Naive B cell (primary cell): ENCODE data around the gene BCL2L14. TPM values are rescaled to one million over a fixed set of nuclear protein-coding genes. Genes with fewer than 3 reads are reported as not detected.

Experiments
- ATAC-seq, 2 donors: fragments of 150-1000 bp; cut with Tn5 transposase; 2 replicates each; pipeline ENCODE4 v1.10.0; 2021; ENCODE audit warnings: low read depth in 2 of 2, mild to moderate bottlenecking in 2 of 2, moderate library complexity in 2 of 2
- DNase-seq: peaks from one replicate; pipeline ENCODE4 v3.0.0; 2022
- H3K27ac Mint-ChIP-seq, 6 donors: one replicate each; pipeline ENCODE4 v1.8.0; 2020 to 2022; ENCODE audit warnings: mild to moderate bottlenecking in 6 of 6, mixed read lengths in 6 of 6, moderate library complexity in 5 of 6, inconsistent platforms in 2 of 6
- H3K27me3 Mint-ChIP-seq, 3 donors: one replicate each; pipeline ENCODE4 v1.8.0; 2021 to 2022; ENCODE audit warnings: mixed read lengths in 3 of 3, mild to moderate bottlenecking in 1 of 3
- H3K36me3 Mint-ChIP-seq, 2 donors: one replicate each; pipeline ENCODE4 v1.8.0; 2020 to 2022; ENCODE audit warnings: mixed read lengths in 2 of 2, inconsistent platforms in 1 of 2, mild to moderate bottlenecking in 1 of 2
- H3K4me1 Mint-ChIP-seq, 3 donors: one replicate each; pipeline ENCODE4 v1.8.0; 2020 to 2022; ENCODE audit warnings: mixed read lengths in 3 of 3, inconsistent platforms in 1 of 3, mild to moderate bottlenecking in 1 of 3, moderate library complexity in 1 of 3
- H3K4me3 Mint-ChIP-seq, 8 donors: one replicate each; pipeline ENCODE4 v1.8.0; 2020 to 2022; ENCODE audit warnings: mild to moderate bottlenecking in 8 of 8, mixed read lengths in 8 of 8, moderate library complexity in 8 of 8, inconsistent platforms in 2 of 8
- H3K9me3 Mint-ChIP-seq, 7 donors: one replicate each; pipeline ENCODE4 v1.8.0; 2020 to 2022; ENCODE audit warnings: mixed read lengths in 7 of 7, mild to moderate bottlenecking in 5 of 7, inconsistent platforms in 2 of 7, moderate library complexity in 1 of 7
- polyA plus RNA-seq, 6 donors: library from polyadenylated mRNA; unstranded; fragments of 300-500 nt; fragmentation: Illumina TruSeq; gene quantifications; one replicate each; pipeline ENCODE4 v1.2.3, GENCODE V29; 2021; ENCODE audit warnings: low read depth in 6 of 6

BCL2L14 gene
- polyA plus RNA-seq = not detected

GRCh38 chr12:12070674-12071656 is at the start of gene BCL2L14:
TSS of gene BCL2L14 (plus strand) at chr12:12070939. CDS start at chr12:12079306, 8,367 bp downstream.
- Mint-ChIP-seq H3K9me3 (no peaks in the 10 kb centered on the region), H3K4me3 (peak within 1 kb of the TSS in 7 of 8 donors; percentile 11 to 62 (median 47)), H3K4me1 (peaks cover 11 to 17% (median 14%) of the 10 kb centered on the region in 3 donors), H3K36me3 (no peaks in the 10 kb centered on the region), H3K27me3 (peaks cover 4 to 13% (median 5%) of the 10 kb centered on the region in 3 donors), H3K27ac (no peak within 1 kb of the TSS)
- ATAC-seq = no peak
- DNase-seq = no peak

GRCh38 chr12:12022306-12022936 is 48.3 kb upstream of the BCL2L14 start:
- DNase-seq = no peak
- ATAC-seq = no peak
- peaks cover 0 to 9% of the 10 kb centered on the region in 2 donors for H3K36me3 Mint-ChIP-seq
- peaks cover 0 to 12% (median 2%) of the 10 kb centered on the region in 7 donors for H3K9me3 Mint-ChIP-seq
- no peaks in the 10 kb centered on the region for H3K27me3 Mint-ChIP-seq
- H3K4me3 Mint-ChIP-seq = peak overlapping the region in 2 of 8 donors; percentile 10 to 41
- peak overlapping the region in 1 of 6 donors; percentile 87 for H3K27ac Mint-ChIP-seq
- peaks cover 33 to 40% (median 39%) of the 10 kb centered on the region in 3 donors for H3K4me1 Mint-ChIP-seq

- H3K27ac Mint-ChIP-seq = peak overlapping the region in 2 of 6 donors; percentile 64 to 77
- ATAC-seq (no peak), DNase-seq (no peak)
- H3K9me3 Mint-ChIP-seq = peaks cover 0 to 12% (median 2%) of the 10 kb centered on the region in 7 donors
- H3K36me3 Mint-ChIP-seq = peaks cover 0 to 9% of the 10 kb centered on the region in 2 donors
- peak overlapping the region in 3 of 8 donors; percentile 16 to 39 (median 20) for H3K4me3 Mint-ChIP-seq
- peaks cover 33 to 40% (median 39%) of the 10 kb centered on the region in 3 donors for H3K4me1 Mint-ChIP-seq
- no peaks in the 10 kb centered on the region for H3K27me3 Mint-ChIP-seq
These were observed 47.3 kb upstream of the BCL2L14 start for GRCh38 chr12:12023456-12023855.

GRCh38 chr12:12024911-12025682 is 45.6 kb upstream of the BCL2L14 start:
- H3K27ac Mint-ChIP-seq = peak overlapping the region in 5 of 6 donors; percentile 44 to 92 (median 77)
- peaks cover 0 to 12% (median 2%) of the 10 kb centered on the region in 7 donors for H3K9me3 Mint-ChIP-seq
- peak overlapping the region in 5 of 8 donors; percentile 4 to 66 (median 34) for H3K4me3 Mint-ChIP-seq
- H3K4me1 Mint-ChIP-seq = peaks cover 33 to 40% (median 39%) of the 10 kb centered on the region in 3 donors
- H3K36me3 Mint-ChIP-seq = peaks cover 0 to 9% of the 10 kb centered on the region in 2 donors
- H3K27me3 Mint-ChIP-seq = no peaks in the 10 kb centered on the region
- ATAC-seq (peak; percentile 81), DNase-seq (no peak)

- ATAC-seq (no peak), DNase-seq (no peak)
- peak overlapping the region in 5 of 6 donors; percentile 77 to 95 (median 81) for H3K27ac Mint-ChIP-seq
- peaks cover 0 to 9% of the 10 kb centered on the region in 2 donors for H3K36me3 Mint-ChIP-seq
- peaks cover 33 to 40% (median 39%) of the 10 kb centered on the region in 3 donors for H3K4me1 Mint-ChIP-seq
- no peaks in the 10 kb centered on the region for H3K27me3 Mint-ChIP-seq
- H3K4me3 Mint-ChIP-seq = no peak overlapping the region
- peaks cover 0 to 12% (median 2%) of the 10 kb centered on the region in 7 donors for H3K9me3 Mint-ChIP-seq
These were observed 44.8 kb upstream of the BCL2L14 start for GRCh38 chr12:12025799-12026386.

- Mint-ChIP-seq H3K36me3 (peaks cover 0 to 9% of the 10 kb centered on the region in 2 donors), H3K27ac (peak overlapping the region in 1 of 6 donors; percentile 40)
These were observed 41.9 kb upstream of the BCL2L14 start for GRCh38 chr12:12028668-12029402.

GRCh38 chr12:12029653-12030052 is 41.1 kb upstream of the BCL2L14 start:
- Mint-ChIP-seq H3K27ac (peak overlapping the region in 1 of 6 donors; percentile 72), H3K27me3 (no peaks in the 10 kb centered on the region), H3K4me3 (no peak overlapping the region), H3K9me3 (peaks cover 0 to 12% (median 2%) of the 10 kb centered on the region in 7 donors), H3K36me3 (peaks cover 0 to 9% of the 10 kb centered on the region in 2 donors), H3K4me1 (peaks cover 14 to 24% (median 18%) of the 10 kb centered on the region in 3 donors)
- DNase-seq = no peak
- no peak for ATAC-seq

More at GRCh38 chr12:12028668-12029402, 41.9 kb upstream of the BCL2L14 start:
- Mint-ChIP-seq H3K9me3 (peaks cover 0 to 12% (median 2%) of the 10 kb centered on the region in 7 donors), H3K4me1 (peaks cover 20 to 31% (median 26%) of the 10 kb centered on the region in 3 donors), H3K27me3 (no peaks in the 10 kb centered on the region), H3K4me3 (no peak overlapping the region)
- no peak for DNase-seq
- no peak for ATAC-seq

GRCh38 chr12:12032260-12032791 is 38.4 kb upstream of the BCL2L14 start:
- H3K9me3 Mint-ChIP-seq = no peaks in the 10 kb centered on the region
- peak; percentile 11 to 28 for ATAC-seq
- peaks cover 8 to 16% (median 10%) of the 10 kb centered on the region in 3 donors for H3K4me1 Mint-ChIP-seq
- DNase-seq = no peak
- no peaks in the 10 kb centered on the region for H3K27me3 Mint-ChIP-seq
- H3K4me3 Mint-ChIP-seq = peak overlapping the region in 7 of 8 donors; percentile 69 to 88 (median 80)
- no peaks in the 10 kb centered on the region for H3K36me3 Mint-ChIP-seq
- peak overlapping the region in 4 of 6 donors; percentile 13 to 49 (median 32) for H3K27ac Mint-ChIP-seq

GRCh38 chr12:12032851-12033797 is 37.6 kb upstream of the BCL2L14 start:
- Mint-ChIP-seq H3K27me3 (peaks cover 0 to 8% (median 0%) of the 10 kb centered on the region in 3 donors), H3K4me3 (peak overlapping the region; percentile 69 to 88 (median 82)), H3K27ac (peak overlapping the region in 3 of 6 donors; percentile 45 to 49 (median 48)), H3K9me3 (no peaks in the 10 kb centered on the region), H3K4me1 (peaks cover 8 to 16% (median 10%) of the 10 kb centered on the region in 3 donors), H3K36me3 (no peaks in the 10 kb centered on the region)
- ATAC-seq (peak; percentile 58 to 66), DNase-seq (peak; percentile 43)

- Mint-ChIP-seq H3K27me3 (peaks cover 0 to 12% (median 5%) of the 10 kb centered on the region in 3 donors), H3K36me3 (no peaks in the 10 kb centered on the region), H3K4me1 (peaks cover 8 to 16% (median 10%) of the 10 kb centered on the region in 3 donors), H3K4me3 (peak overlapping the region in 2 of 8 donors; percentile 70 to 71), H3K27ac (no peak overlapping the region), H3K9me3 (no peaks in the 10 kb centered on the region)
- ATAC-seq (no peak), DNase-seq (no peak)
These were observed 36.9 kb upstream of the BCL2L14 start for GRCh38 chr12:12033824-12034223.

GRCh38 chr12:12034344-12034743 is 36.4 kb upstream of the BCL2L14 start:
- Mint-ChIP-seq H3K27ac (no peak overlapping the region), H3K4me3 (no peak overlapping the region), H3K9me3 (no peaks in the 10 kb centered on the region), H3K36me3 (no peaks in the 10 kb centered on the region), H3K27me3 (peaks cover 0 to 12% (median 7%) of the 10 kb centered on the region in 3 donors), H3K4me1 (peaks cover 8 to 16% (median 10%) of the 10 kb centered on the region in 3 donors)
- ATAC-seq = no peak
- no peak for DNase-seq
